Prostate gland (tissue), 2 donors: ENCODE measurements around the gene NFATC1. TPM values are rescaled to one million over a fixed set of nuclear protein-coding genes. Genes with fewer than 3 reads are reported as not detected.

Experiments
- DNase-seq: peaks from one replicate; pipeline ENCODE4 v3.0.0-alpha.2; 2019; ENCODE audit warnings: low spot score
- H3K27ac ChIP-seq, 2 donors: fragments of 200-600 bp; sonication (generic); 2 replicates each; pipeline ENCODE4 v1.5.1; 2017 to 2019
- H3K27me3 ChIP-seq: fragments of 200-600 bp; sonication (generic); replicated peaks from 2 replicates; pipeline ENCODE4 v1.5.1; 2019; ENCODE audit not compliant: insufficient read depth
- H3K36me3 ChIP-seq, 2 donors: fragments of 200-600 bp; sonication (generic); 1 replicate in 1 of 2; 2 replicates in 1 of 2; pipeline versions ENCODE4 v1.5.1 to v1.8.1; 2017 to 2019
- H3K4me1 ChIP-seq: fragments of 200-600 bp; sonication (generic); replicated peaks from 2 replicates; pipeline ENCODE4 v1.5.1; 2019
- H3K4me3 ChIP-seq, 2 donors: fragments of 200-600 bp; sonication (generic); 2 replicates each; pipeline ENCODE4 v1.5.1; 2017 to 2019
- H3K9me3 ChIP-seq: fragments of 200-600 bp; sonication (generic); 2 replicates; pipeline ENCODE4 v1.5.1; 2017
- POLR2A ChIP-seq: fragments of 450-650 bp; IDR thresholded peaks from one replicate; pipeline ENCODE4 v1.6.1; 2016; ENCODE audit warnings: antibody characterized with exemption, mild to moderate bottlenecking
- POLR2AphosphoS5 ChIP-seq: sonication (generic); formaldehyde crosslinking; IDR thresholded peaks from one replicate; pipeline ENCODE4 v1.6.1; 2017; ENCODE audit warnings: antibody characterized with exemption
- WGBS: methylation state at CpG from one replicate; pipeline ENCODE4 v1.1.5; 2018; 5-methylcytosine and 5-hydroxymethylcytosine counted together
- intact Hi-C: fragments of 100-400 bp; cut with DNase I; formaldehyde crosslinking; loops from one replicate; pipeline ENCODE4 v1.14.2; 2022
- total RNA-seq, 2 donors: library from RNA; depleted of rRNA; stranded (reverse); fragments of >200 nt; gene quantifications; one replicate each; pipeline ENCODE4 v1.1.0, GENCODE V29; 2016
- TF ChIP-seq, protein P1 (sequence below), 4 experiments: fragments of 200-600 bp in 2 of 4; fragments of 450-650 bp in 2 of 4; sonication (generic) in 2 of 4; IDR thresholded peaks; 1 replicate in 3 of 4; 2 replicates in 1 of 4; pipeline ENCODE4 v1.5.1; 2016 to 2019; ENCODE audit warnings: antibody characterized with exemption in 4 of 4, mild to moderate bottlenecking in 2 of 4, moderate library complexity in 2 of 4

NFATC1 gene
- total RNA-seq, 2 donors from 2014 or later: 16.8 to 24.6 TPM

GRCh38 chr18:79489899-79490625 is 94.3 kb downstream of the NFATC1 start:
- Histone ChIP-seq H3K4me3 (no peak overlapping the region), H3K4me1 (peaks cover 6% of the 10 kb centered on the region), H3K27ac (no peak overlapping the region), H3K9me3 (no peaks in the 10 kb centered on the region), H3K36me3 (no peaks in the 10 kb centered on the region), H3K27me3 (no peaks in the 10 kb centered on the region)
- intact Hi-C loops: no loop called here
- TF ChIP-seq POLR2AphosphoS5 (no peak), POLR2A (no peak)
- TF ChIP-seq, protein P1, sequence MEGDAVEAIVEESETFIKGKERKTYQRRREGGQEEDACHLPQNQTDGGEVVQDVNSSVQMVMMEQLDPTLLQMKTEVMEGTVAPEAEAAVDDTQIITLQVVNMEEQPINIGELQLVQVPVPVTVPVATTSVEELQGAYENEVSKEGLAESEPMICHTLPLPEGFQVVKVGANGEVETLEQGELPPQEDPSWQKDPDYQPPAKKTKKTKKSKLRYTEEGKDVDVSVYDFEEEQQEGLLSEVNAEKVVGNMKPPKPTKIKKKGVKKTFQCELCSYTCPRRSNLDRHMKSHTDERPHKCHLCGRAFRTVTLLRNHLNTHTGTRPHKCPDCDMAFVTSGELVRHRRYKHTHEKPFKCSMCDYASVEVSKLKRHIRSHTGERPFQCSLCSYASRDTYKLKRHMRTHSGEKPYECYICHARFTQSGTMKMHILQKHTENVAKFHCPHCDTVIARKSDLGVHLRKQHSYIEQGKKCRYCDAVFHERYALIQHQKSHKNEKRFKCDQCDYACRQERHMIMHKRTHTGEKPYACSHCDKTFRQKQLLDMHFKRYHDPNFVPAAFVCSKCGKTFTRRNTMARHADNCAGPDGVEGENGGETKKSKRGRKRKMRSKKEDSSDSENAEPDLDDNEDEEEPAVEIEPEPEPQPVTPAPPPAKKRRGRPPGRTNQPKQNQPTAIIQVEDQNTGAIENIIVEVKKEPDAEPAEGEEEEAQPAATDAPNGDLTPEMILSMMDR (IDR thresholded peaks at IDR 0.05): no peak
- WGBS: 87% methylated on average over 15 of the region's 16 CpGs
- no peak for DNase-seq

DNA sequence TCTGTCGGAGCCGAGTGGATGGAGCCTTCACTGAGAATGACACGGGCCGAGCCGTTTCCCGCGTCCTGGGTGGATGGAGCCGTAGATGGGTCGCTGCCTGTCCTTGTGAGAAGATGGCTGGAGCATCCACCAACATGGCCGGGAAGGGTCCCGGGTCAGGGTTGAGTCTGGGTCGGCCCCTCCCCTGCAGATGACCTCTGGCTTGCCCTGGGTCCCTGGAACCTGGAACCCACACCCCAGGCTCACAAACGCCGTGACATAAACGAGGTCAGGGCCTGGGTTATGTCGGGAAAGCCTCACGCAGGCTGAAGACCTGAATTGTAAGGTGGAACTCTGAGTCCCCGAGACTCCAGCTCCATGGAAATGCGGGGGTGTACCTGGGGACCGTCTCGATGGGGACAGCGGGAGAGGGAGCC is 94.9 kb downstream of the NFATC1 start:
- Histone ChIP-seq H3K9me3 (no peaks in the 10 kb centered on the region), H3K27me3 (no peaks in the 10 kb centered on the region), H3K4me3 (no peak overlapping the region), H3K4me1 (peaks cover 3% of the 10 kb centered on the region), H3K36me3 (no peaks in the 10 kb centered on the region), H3K27ac (no peak overlapping the region)
- DNase-seq: no peak
- 87% methylated on average over 22 of the region's 22 CpGs for whole genome bisulfite sequencing
- TF ChIP-seq POLR2A (no peak), POLR2AphosphoS5 (no peak)
- TF ChIP-seq, protein P1 (IDR thresholded peaks at IDR 0.05): no peak
- intact Hi-C loops: no loop called here

- Histone ChIP-seq H3K27ac (no peak overlapping the region), H3K36me3 (no peaks in the 10 kb centered on the region), H3K9me3 (no peaks in the 10 kb centered on the region), H3K27me3 (no peaks in the 10 kb centered on the region), H3K4me1 (no peaks in the 10 kb centered on the region), H3K4me3 (no peak overlapping the region)
- TF ChIP-seq, protein P1 (IDR thresholded peaks at IDR 0.05): no peak
- TF ChIP-seq POLR2A (no peak), POLR2AphosphoS5 (no peak)
- WGBS: 92% methylated on average over 19 of the region's 19 CpGs
- intact Hi-C loops: no loop called here
- no peak for DNase-seq
These were observed 95.4 kb downstream of the NFATC1 start for GRCh38 chr18:79491081-79491551.

GRCh38 chr18:79493211-79493800 is 97.6 kb downstream of the NFATC1 start:
- WGBS: 96% methylated on average over 62 of the region's 65 CpGs
- Histone ChIP-seq H3K27me3 (no peaks in the 10 kb centered on the region), H3K4me1 (no peaks in the 10 kb centered on the region), H3K4me3 (no peak overlapping the region), H3K27ac (no peak overlapping the region), H3K36me3 (no peaks in the 10 kb centered on the region), H3K9me3 (no peaks in the 10 kb centered on the region)
- no peak for DNase-seq
- TF ChIP-seq, protein P1 (IDR thresholded peaks at IDR 0.05): no peak
- TF ChIP-seq POLR2AphosphoS5 (no peak), POLR2A (no peak)
- intact Hi-C loops: no loop called here
